HT1080 (cell line): ENCODE data around the gene PELI3. TPM values are rescaled to one million over a fixed set of nuclear protein-coding genes. Genes with fewer than 3 reads are reported as not detected.

ENCODE experiments used
- DNase-seq: peaks from one replicate; pipeline ENCODE4 v3.0.0-alpha.2; 2015; ENCODE audit warnings: low read depth
- small RNA-seq: library from RNA; depleted of rRNA; stranded (forward); fragments of <200 nt; gene quantifications from one replicate; pipeline ENCODE3, GENCODE V24; 2014
- total RNA-seq: library from RNA; depleted of rRNA; stranded (reverse); fragments of >200 nt; shearing (Covaris generic); gene quantifications from 2 replicates; pipeline ENCODE4 v1.2.3, GENCODE V29; 2014; rRNA removed

PELI3 gene
- total RNA-seq, 1 experiment from 2014 or later = 9.8 TPM

DNA sequence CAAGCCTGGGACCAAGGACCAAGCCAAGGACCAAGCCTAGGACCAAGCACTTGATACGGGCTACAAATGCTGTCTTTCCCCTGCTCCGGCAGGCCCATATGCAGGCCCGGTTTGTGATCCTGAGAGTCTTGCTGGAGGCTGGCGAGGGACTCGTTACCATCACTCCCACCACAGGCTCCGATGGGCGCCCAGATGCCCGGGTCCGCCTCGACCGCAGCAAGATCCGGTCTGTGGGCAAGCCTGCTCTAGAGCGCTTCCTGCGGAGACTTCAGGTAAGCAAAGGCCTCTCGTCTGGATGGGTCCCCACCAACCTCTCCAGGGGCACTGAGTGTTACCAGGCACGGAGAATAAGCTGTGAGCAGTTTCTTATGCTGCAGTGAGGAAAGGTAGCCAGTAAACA, 30.5 kb downstream of the PELI3 start:
- no peak for DNase-seq

DNA sequence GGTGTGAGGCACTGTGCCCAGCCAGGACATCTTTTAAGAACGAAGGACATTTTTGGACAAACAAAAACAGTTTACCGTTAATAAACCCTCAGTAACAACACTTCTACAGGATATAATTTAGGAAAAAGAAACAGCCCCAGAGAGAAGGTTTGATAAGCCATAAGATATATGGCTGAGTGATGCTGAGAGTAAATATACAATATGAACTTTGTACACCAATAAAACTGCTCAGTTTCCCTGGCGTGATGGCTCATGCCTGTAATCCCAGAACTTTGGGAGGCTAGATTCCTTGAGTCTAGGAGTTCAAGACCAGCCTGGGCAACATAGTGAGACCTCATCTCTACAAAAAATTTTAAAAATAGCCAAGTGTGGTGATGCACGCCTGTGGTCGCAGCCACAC, 31.8 kb downstream of the PELI3 start:
- DNase-seq = no peak

GRCh38 chr11:66505276-66505816, 38.6 kb downstream of the PELI3 start:
- no peak for DNase-seq

DNA sequence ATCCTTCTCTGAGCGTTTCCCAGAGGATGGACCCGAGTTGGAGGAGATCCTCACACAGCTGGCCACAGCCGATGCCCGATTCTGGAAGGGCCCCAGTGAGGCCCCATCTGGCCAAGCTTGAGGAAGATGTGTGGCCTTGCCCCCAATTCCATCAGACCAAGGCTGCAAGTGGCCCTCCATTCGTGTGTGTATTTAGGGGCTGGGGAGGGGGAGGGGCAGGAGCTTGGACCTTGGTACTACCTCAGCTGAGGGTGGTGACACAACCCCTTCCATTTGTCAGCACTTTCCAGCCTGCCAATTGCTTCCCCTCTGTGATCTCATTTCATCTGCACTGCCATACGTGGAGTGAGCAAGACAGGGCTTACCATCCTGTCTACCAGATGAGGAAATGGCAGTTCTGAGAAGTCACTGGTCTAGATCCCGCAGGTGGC, 42.4 kb downstream of the PELI3 start:
- no peak for DNase-seq

GRCh38 chr11:66510271-66510989, 43.7 kb downstream of the PELI3 start, which contains the start of gene BBS1:
TSS of gene BBS1 (plus strand) at chr11:66510635. CDS start at chr11:66510660, 25 bp downstream.
- peak; percentile 76 for DNase-seq

GRCh38 chr11:66510990-66511339, 44.3 kb downstream of the PELI3 start:
- no peak for DNase-seq

DNA sequence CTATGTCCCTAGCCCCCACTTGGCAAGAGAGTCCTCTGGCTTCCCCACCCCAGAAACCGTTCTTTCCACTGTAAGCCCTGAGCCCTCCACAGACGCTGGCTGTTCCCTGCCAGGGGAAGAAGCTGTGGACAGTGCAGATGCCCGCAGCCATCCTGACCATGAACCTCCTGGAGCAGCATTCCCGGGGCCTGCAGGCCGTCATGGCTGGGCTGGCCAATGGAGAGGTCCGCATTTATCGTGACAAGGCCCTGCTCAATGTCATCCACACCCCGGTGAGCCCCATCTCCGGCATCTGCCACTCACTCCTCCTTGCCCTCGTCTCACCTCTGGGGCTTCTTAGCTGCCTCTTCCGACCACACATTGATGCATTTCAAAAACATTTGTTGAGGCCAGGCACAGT, 56.9 kb downstream of the PELI3 start:
- no peak for DNase-seq

- DNase-seq = no peak
Observed at GRCh38 chr11:66524304-66525040, 57.8 kb downstream of the PELI3 start.

Small RNAs within 50 kb of the gene (small RNA-seq; reads per million reads assigned to genes)
- gene RF00416 = not detected

Other genes with a start within 250 kb of the PELI3 start
- 13.2 and 14.2 TPM in 2 replicates for gene KLC2, start 209.2 kb upstream of the PELI3 start, total RNA-seq
- 210 and 249 TPM in 2 replicates for gene RAB1B, start 198.3 kb upstream of the PELI3 start, total RNA-seq
- gene CNIH2, start 188.7 kb upstream of the PELI3 start, total RNA-seq = 1.5 and 2.6 TPM in 2 replicates
- gene YIF1A, start 177.8 kb upstream of the PELI3 start, total RNA-seq = 114 and 127 TPM in 2 replicates
- not detected in 2 replicates for gene TMEM151A, start 175.0 kb upstream of the PELI3 start, total RNA-seq
- not detected in 2 replicates for gene CD248, start 149.9 kb upstream of the PELI3 start, total RNA-seq
- gene RIN1, start 130.5 kb upstream of the PELI3 start, total RNA-seq = 44.2 and 47.5 TPM in 2 replicates
- gene BRMS1, start 121.8 kb upstream of the PELI3 start, total RNA-seq = 69.9 and 78.7 TPM in 2 replicates
- 27.0 and 34.4 TPM in 2 replicates for gene B4GAT1, start 119.3 kb upstream of the PELI3 start, total RNA-seq
- gene SLC29A2, start 95.1 kb upstream of the PELI3 start, total RNA-seq = 0.37 and 0.68 TPM in 2 replicates
- gene NPAS4, start 45.9 kb upstream of the PELI3 start, total RNA-seq = not detected in 2 replicates
- 84.2 and 120 TPM in 2 replicates for gene MRPL11, start 28.1 kb upstream of the PELI3 start, total RNA-seq
- 65.2 and 83.9 TPM in 2 replicates for gene DPP3, start 13.5 kb downstream of the PELI3 start, total RNA-seq
- gene BBS1, start 43.7 kb downstream of the PELI3 start, total RNA-seq = 2.0 and 10.4 TPM in 2 replicates
- gene ZDHHC24, start 79.1 kb downstream of the PELI3 start, total RNA-seq = 18.3 and 21.5 TPM in 2 replicates
- gene ACTN3, start 80.0 kb downstream of the PELI3 start, total RNA-seq = not detected in 2 replicates
- 7.2 and 8.2 TPM in 2 replicates for gene CTSF, start 101.7 kb downstream of the PELI3 start, total RNA-seq
- gene CCDC87, start 126.2 kb downstream of the PELI3 start, total RNA-seq = 0.03 TPM in 1 of 2 replicates, not detected in the other
- 12.6 and 13.2 TPM in 2 replicates for gene CCS, start 126.3 kb downstream of the PELI3 start, total RNA-seq
- gene RBM14, start 149.7 kb downstream of the PELI3 start, total RNA-seq = 59.0 and 75.5 TPM in 2 replicates
- 93.9 and 99.1 TPM in 2 replicates for gene RBM4, start 171.8 kb downstream of the PELI3 start, total RNA-seq
- gene RBM4B, start 211.0 kb downstream of the PELI3 start, total RNA-seq = 13.9 and 16.0 TPM in 2 replicates